Trophoblast cell (in vitro differentiated cells and primary cell): ENCODE data around the gene ADAMTSL1.
"Not testable (repeated sequence)": the region's sequence is repeated elsewhere in the genome, so short reads cannot be mapped to it uniquely, and the experiment has no call there.

Experiments
- DNase-seq, 2 donors: peaks; one replicate each; pipeline ENCODE4 v3.0.0-alpha.2; 2016
- H2AFZ ChIP-seq: 2 replicates; pipeline ENCODE4 v1.6.1; 2013; ENCODE audit warnings: low read length, moderate library complexity, mild to moderate bottlenecking; ENCODE audit not compliant: insufficient read depth, poor library complexity
- H2AK5ac ChIP-seq: 2 replicates; pipeline ENCODE4 v1.6.1; 2013; ENCODE audit warnings: mild to moderate bottlenecking, low read length
- H2BK120ac ChIP-seq: 2 replicates; pipeline ENCODE4 v1.6.1; 2013; ENCODE audit warnings: low read length, mild to moderate bottlenecking, moderate library complexity; ENCODE audit not compliant: insufficient read depth, poor library complexity
- H2BK12ac ChIP-seq: 2 replicates; pipeline ENCODE4 v1.6.1; 2013; ENCODE audit warnings: mild to moderate bottlenecking, low read length, moderate library complexity
- H2BK5ac ChIP-seq: 2 replicates; pipeline ENCODE4 v1.6.1; 2013; ENCODE audit warnings: low read length, low read depth, moderate library complexity, mild to moderate bottlenecking; ENCODE audit not compliant: poor library complexity
- H3K14ac ChIP-seq: 2 replicates; pipeline ENCODE4 v1.6.1; 2013; ENCODE audit warnings: mild to moderate bottlenecking, low read length
- H3K18ac ChIP-seq: 2 replicates; pipeline ENCODE4 v1.6.1; 2013; ENCODE audit warnings: mild to moderate bottlenecking, low read length
- H3K23ac ChIP-seq: 2 replicates; pipeline ENCODE4 v1.6.1; 2013; ENCODE audit warnings: low read length
- H3K27ac ChIP-seq: 2 replicates; pipeline ENCODE4 v1.5.1; 2013; ENCODE audit warnings: low read depth, mild to moderate bottlenecking, inconsistent platforms, low read length, moderate library complexity
- H3K27me3 ChIP-seq: 2 replicates; pipeline ENCODE4 v1.6.1; 2013; ENCODE audit warnings: inconsistent platforms, mild to moderate bottlenecking, low read length, moderate library complexity; ENCODE audit not compliant: insufficient read depth
- H3K36me3 ChIP-seq, 2 experiments: 1 replicate in 1 of 2; 2 replicates in 1 of 2; pipeline ENCODE4 v1.6.1; 2013; ENCODE audit warnings: low read length in 2 of 2, mild to moderate bottlenecking in 2 of 2, moderate library complexity in 1 of 2; ENCODE audit not compliant: insufficient read depth in 2 of 2, control insufficient read depth in 1 of 2
- H3K4ac ChIP-seq: 2 replicates; pipeline ENCODE4 v1.6.1; 2013; ENCODE audit warnings: low read depth, mild to moderate bottlenecking, low read length, moderate library complexity
- H3K4me1 ChIP-seq, 2 experiments: 1 replicate in 1 of 2; 2 replicates in 1 of 2; pipeline ENCODE4 v1.6.1; 2013; ENCODE audit warnings: low read length in 2 of 2, mild to moderate bottlenecking in 2 of 2, moderate library complexity in 1 of 2; ENCODE audit not compliant: insufficient read depth in 2 of 2, control insufficient read depth in 1 of 2
- H3K4me2 ChIP-seq: 2 replicates; pipeline ENCODE4 v1.6.1; 2013; ENCODE audit warnings: inconsistent platforms, mild to moderate bottlenecking, low read length, moderate library complexity
- H3K4me3 ChIP-seq: 2 replicates; pipeline ENCODE4 v1.5.1; 2013; ENCODE audit warnings: mild to moderate bottlenecking, low read depth, low read length, inconsistent platforms
- H3K79me1 ChIP-seq: one replicate; pipeline ENCODE4 v1.6.1; 2013; ENCODE audit warnings: low read length
- H3K79me2 ChIP-seq: 2 replicates; pipeline ENCODE4 v1.6.1; 2013; ENCODE audit warnings: low read length, mild to moderate bottlenecking; ENCODE audit not compliant: control insufficient read depth, insufficient read depth, poor library complexity
- H3K9ac ChIP-seq: 2 replicates; pipeline ENCODE4 v1.6.1; 2013; ENCODE audit warnings: mild to moderate bottlenecking, low read length
- H3K9me3 ChIP-seq: 2 replicates; pipeline ENCODE4 v1.6.1; 2013; ENCODE audit warnings: low read depth, mild to moderate bottlenecking, control low read depth, inconsistent platforms, low read length; ENCODE audit not compliant: insufficient read depth
- H4K12ac ChIP-seq: 2 replicates; pipeline ENCODE4 v1.6.1; 2013; ENCODE audit warnings: low read depth, mild to moderate bottlenecking, low read length, moderate library complexity
- H4K8ac ChIP-seq: 2 replicates; pipeline ENCODE4 v1.6.1; 2013; ENCODE audit warnings: low read depth, mild to moderate bottlenecking, low read length, moderate library complexity
- H4K91ac ChIP-seq: one replicate; pipeline ENCODE4 v1.6.1; 2013; ENCODE audit warnings: low read depth, mild to moderate bottlenecking, low read length, moderate library complexity
- WGBS: extraction: QIAGEN DNeasy Blood & Tissue Kit; methylation state at CpG from one replicate; pipeline ENCODE4 v1.1.7; 2013; ENCODE audit warnings: missing lambda C conversion rate; ENCODE audit not compliant: insufficient read length, insufficient coverage; ENCODE audit errors: extremely low coverage; 5-methylcytosine and 5-hydroxymethylcytosine counted together

The ADAMTSL1 gene

DNA sequence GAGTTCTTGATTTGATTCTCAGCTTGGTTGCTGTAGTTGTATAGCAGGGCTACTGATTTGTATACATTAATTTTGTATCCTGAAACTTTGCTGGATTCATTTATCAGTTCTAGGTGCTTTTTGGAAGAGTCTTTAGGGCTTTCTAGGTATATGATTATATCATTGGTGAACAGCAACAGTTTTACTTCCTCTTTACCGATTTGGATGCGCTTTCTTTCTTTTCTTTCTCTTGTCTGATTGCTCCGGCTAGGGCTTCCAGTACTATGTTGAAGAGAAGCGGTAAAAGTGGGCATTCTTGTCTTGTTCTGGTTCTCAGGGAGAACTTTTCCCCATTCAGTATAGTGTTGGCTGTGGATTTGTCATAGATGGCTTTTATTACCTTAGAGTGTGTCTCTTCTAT is 400.1 kb downstream of the ADAMTSL1 start:
- Histone ChIP-seq H3K23ac (no peak overlapping the region), H3K4me2 (no peak overlapping the region), H2AFZ (no peak overlapping the region), H3K36me3 (no peaks in the 10 kb centered on the region), H4K12ac (no peak overlapping the region), H3K14ac (no peak overlapping the region), H4K91ac (no peak overlapping the region), H3K9ac (no peak overlapping the region), H2BK120ac (no peak overlapping the region), H3K79me1 (no peaks in the 10 kb centered on the region), H2BK5ac (no peak overlapping the region), H3K4me1 (no peaks in the 10 kb centered on the region), H3K18ac (no peak overlapping the region), H3K4ac (no peak overlapping the region), H2BK12ac (no peak overlapping the region), H3K9me3 (peaks cover 2% of the 10 kb centered on the region), H3K79me2 (no peaks in the 10 kb centered on the region), H3K27me3 (no peaks in the 10 kb centered on the region), H3K4me3 (no peak overlapping the region), H3K27ac (no peak overlapping the region), H4K8ac (no peak overlapping the region), H2AK5ac (no peak overlapping the region)
- no CpG with 5 or more reads among the region's 4 CpGs for WGBS
- no peak for DNase-seq

GRCh38 chr9:18874990-18875389 is 401.0 kb downstream of the ADAMTSL1 start:
- H3K4ac ChIP-seq, H4K8ac ChIP-seq, DNase-seq, H3K9ac ChIP-seq, H3K4me1 ChIP-seq, H2BK120ac ChIP-seq, H3K79me1 ChIP-seq, H3K14ac ChIP-seq, H3K9me3 ChIP-seq, H3K27ac ChIP-seq, H3K4me2 ChIP-seq, H3K23ac ChIP-seq, H3K18ac ChIP-seq, H4K12ac ChIP-seq, H3K4me3 ChIP-seq, H4K91ac ChIP-seq, H3K79me2 ChIP-seq, H2AK5ac ChIP-seq, H2BK5ac ChIP-seq, H3K27me3 ChIP-seq, H3K36me3 ChIP-seq, H2BK12ac ChIP-seq, H2AFZ ChIP-seq: not testable (repeated sequence)

DNA sequence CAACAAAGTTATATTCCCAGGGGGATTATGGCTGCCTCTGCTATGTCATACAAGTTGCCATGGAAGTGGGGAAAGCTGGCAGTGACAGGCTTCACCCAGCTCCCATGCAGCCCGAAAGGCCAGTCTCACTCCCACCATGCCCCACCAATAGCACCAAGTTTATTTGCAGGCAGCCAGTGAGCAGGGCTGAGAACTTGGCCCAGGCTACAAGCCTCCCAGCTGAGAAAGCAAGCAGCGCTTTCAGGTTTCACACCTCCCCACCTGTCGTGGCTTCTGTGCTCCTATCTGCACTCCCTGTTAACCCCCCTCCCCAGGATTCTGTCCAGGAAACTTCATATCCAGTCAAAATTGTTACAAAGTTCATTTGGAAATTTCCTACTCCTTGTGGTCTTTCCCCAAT is 404.0 kb downstream of the ADAMTSL1 start:
- WGBS: no CpG with 5 or more reads among the region's 3 CpGs
- no peak overlapping the region for H3K9ac ChIP-seq

GRCh38 chr9:18881758-18882157 is 407.8 kb downstream of the ADAMTSL1 start:
- Histone ChIP-seq H3K27me3 (no peaks in the 10 kb centered on the region), H3K36me3 (no peaks in the 10 kb centered on the region), H4K91ac (no peak overlapping the region), H3K14ac (no peak overlapping the region), H3K9me3 (peaks cover 2% of the 10 kb centered on the region), H3K79me2 (no peaks in the 10 kb centered on the region), H2AFZ (no peak overlapping the region), H3K4me2 (no peak overlapping the region), H2BK120ac (no peak overlapping the region), H2BK12ac (no peak overlapping the region), H3K4ac (no peak overlapping the region), H3K4me1 (no peaks in the 10 kb centered on the region), H3K27ac (no peak overlapping the region), H2BK5ac (no peak overlapping the region), H3K18ac (no peak overlapping the region), H4K8ac (no peak overlapping the region), H2AK5ac (no peak overlapping the region), H3K23ac (no peak overlapping the region), H3K79me1 (no peaks in the 10 kb centered on the region), H4K12ac (no peak overlapping the region), H3K9ac (no peak overlapping the region), H3K4me3 (no peak overlapping the region)
- DNase-seq: no peak
- WGBS: no CpG with 5 or more reads among the region's 2 CpGs

More for the DNA sequence above, 404.0 kb downstream of the ADAMTSL1 start:
- Histone ChIP-seq H3K9me3 (peaks cover 2% of the 10 kb centered on the region), H2BK120ac (no peak overlapping the region), H3K4me1 (no peaks in the 10 kb centered on the region), H3K4me3 (no peak overlapping the region), H2AFZ (no peak overlapping the region), H3K18ac (no peak overlapping the region), H3K79me2 (no peaks in the 10 kb centered on the region), H2BK12ac (no peak overlapping the region), H2BK5ac (no peak overlapping the region), H3K4ac (no peak overlapping the region), H4K91ac (no peak overlapping the region), H3K27me3 (no peaks in the 10 kb centered on the region), H3K4me2 (no peak overlapping the region), H4K12ac (no peak overlapping the region), H4K8ac (no peak overlapping the region), H3K36me3 (no peaks in the 10 kb centered on the region), H3K14ac (no peak overlapping the region), H3K27ac (no peak overlapping the region), H3K23ac (no peak overlapping the region), H3K79me1 (no peaks in the 10 kb centered on the region), H2AK5ac (no peak overlapping the region)
- DNase-seq: no peak
